HL-60/S4 treated with phorbol 12-myristate 13-acetate at 8.2 ng/mL for 4 days and 3 days (cell line): ENCODE data around the gene TGFBR3.
"Not testable (repeated sequence)": the region's sequence is repeated elsewhere in the genome, so short reads cannot be mapped to it uniquely, and the experiment has no call there.

Experiments used
- in situ Hi-C: fragments of 300-500 bp; cut with MboI; formaldehyde crosslinking; loops from 2 replicates; pipeline ENCODE4 v1.15.0; 2022; ENCODE audit warnings: low sequenced_read_pairs

The TGFBR3 gene

DNA sequence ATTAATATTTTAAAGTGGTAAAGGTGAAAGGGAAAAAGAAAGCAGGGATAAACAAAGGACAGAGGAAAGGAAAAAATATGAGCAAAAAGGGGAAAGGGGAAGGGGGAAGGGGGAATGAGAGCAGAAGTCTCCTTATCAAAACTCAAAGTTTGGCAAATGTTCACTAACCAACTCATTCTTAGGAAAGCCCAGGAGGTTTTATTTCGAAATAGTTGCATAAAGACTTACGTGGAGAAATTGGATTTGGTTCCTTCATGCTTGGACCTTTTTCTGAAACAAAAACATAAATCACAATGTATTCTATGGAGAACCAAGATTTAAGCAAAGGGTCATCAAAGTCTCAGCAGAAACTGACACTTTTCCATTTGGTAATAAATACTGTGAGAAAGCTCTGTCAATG lies 188.1 kb downstream of the TGFBR3 start:
- in situ Hi-C loops: no loop called here

- in situ Hi-C loops: no loop called here
Observed at GRCh38 chr1:91697416-91697815, 188.5 kb downstream of the TGFBR3 start.

GRCh38 chr1:91696321-91696720 lies 189.6 kb downstream of the TGFBR3 start:
- in situ Hi-C loops: no loop called here

DNA sequence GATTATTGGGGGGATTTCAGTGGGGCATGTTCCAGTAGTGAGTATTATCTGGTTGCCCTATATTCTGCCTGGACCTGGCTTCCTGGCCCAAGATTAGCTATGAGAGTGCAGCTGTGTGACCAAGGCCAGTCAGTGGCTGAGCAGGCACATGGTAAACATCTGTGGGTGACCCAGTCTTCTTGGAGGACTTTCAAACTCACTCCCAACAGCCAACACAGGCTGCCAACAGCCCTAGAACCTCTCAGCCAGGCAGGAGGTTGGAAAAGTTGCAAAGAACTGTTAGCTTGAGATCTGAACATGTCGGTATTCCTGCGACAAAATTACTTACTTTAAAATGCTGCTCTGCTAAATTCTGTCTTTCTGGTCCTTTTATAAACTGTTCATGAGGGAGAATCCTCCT lies 192.4 kb downstream of the TGFBR3 start:
- in situ Hi-C loops: no loop called here

DNA sequence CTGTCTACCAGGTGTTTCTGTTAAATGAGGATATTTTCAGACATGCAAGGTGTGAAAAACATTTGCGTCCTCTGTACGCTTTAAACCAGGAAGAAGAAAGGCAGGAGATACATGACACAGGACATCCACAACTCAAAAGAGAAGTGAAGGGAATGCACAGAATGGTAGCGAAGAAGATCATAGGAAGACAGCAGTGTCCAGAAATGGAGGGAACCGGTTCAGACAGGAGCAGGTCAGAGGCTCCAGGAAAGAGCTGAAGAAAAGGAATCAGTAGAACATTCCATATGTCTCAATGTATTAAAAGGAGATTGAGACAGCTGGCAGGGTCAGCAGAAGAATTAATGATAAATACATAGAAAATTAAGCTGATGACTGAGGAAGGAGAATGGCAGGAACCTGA lies 194.4 kb downstream of the TGFBR3 start:
- in situ Hi-C loops: no loop called here

GRCh38 chr1:91689641-91690481 lies 196.1 kb downstream of the TGFBR3 start:
- in situ Hi-C loops: no loop called here

DNA sequence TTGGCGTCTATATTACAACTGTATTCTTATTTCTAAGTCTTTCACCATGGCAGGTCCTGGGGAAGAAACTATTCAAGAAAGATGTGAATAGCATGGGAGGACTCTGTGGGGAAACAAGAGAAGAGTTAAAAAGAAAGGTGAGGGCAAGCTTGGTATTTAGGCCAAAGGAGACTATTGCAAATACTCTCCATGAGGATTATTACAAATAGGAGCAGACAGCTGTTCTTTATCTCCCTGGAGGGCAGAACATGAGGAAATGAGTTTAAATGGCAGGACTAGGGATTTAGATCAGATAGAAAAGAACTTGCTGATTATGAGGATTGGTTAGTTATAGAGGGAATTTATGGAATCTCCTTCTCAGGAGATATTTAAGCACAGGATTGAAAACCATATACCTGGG lies 198.5 kb downstream of the TGFBR3 start:
- in situ Hi-C loops: no loop called here

DNA sequence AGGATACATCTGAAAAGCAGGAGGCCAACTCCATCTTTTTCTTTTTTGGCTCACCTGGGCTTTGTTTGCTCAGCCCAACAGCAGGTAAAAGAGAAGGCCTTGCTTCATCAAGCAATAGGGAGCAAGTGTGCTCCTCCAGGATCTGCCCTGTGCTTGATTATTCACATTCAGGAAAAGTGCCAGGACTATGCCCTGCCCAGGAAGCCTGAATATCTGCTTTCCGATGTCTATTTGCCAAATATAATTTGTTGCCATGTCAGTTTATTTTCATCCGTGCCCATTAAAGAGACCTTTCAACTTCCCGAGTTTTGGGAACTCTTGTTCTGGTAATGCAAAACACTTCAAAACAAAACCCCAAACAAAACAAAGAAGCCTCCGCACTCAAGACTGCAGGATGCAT lies 200.0 kb downstream of the TGFBR3 start:
- in situ Hi-C loops: no loop called here

- in situ Hi-C loops: no loop called here
Observed at GRCh38 chr1:91684481-91685196, 201.3 kb downstream of the TGFBR3 start.

- in situ Hi-C loops: no loop called here
Observed at GRCh38 chr1:91683598-91683951, 202.4 kb downstream of the TGFBR3 start.

DNA sequence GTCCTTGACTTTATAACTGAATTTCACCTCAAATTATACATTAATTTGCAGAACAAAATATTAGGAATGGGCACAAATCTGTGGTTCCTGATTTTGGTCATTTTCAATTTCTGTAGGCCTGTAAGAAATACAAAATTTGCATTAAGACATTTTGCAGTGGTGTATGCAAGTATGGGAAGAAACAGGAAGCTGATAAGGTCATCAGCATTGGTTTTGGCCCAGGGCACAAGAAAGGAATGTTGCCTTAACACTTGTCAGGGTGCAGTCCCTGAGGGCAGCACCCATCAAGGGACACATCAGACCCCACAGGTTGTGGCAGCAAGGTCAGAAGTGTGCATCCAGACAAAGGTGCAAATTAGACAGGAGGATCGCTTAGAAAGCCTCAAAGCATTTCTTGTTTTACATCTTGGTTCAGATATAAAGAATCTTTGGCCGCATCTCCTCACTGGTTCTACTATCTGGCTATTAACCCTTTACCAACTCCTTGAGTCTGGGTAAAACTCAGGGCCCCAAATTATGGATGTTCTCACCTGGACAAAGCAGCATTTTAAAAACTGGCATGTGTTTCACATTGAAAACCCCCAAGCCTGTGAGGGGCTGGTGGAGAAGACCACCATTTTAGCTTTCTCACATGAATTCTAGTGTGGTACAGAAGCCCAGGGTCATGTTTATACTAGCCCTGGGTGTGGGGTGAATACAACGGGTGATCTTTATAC lies 202.9 kb downstream of the TGFBR3 start:
- in situ Hi-C loops: no loop called here

GRCh38 chr1:91680556-91681155 lies 205.3 kb downstream of the TGFBR3 start:
- in situ Hi-C loops: no loop called here

DNA sequence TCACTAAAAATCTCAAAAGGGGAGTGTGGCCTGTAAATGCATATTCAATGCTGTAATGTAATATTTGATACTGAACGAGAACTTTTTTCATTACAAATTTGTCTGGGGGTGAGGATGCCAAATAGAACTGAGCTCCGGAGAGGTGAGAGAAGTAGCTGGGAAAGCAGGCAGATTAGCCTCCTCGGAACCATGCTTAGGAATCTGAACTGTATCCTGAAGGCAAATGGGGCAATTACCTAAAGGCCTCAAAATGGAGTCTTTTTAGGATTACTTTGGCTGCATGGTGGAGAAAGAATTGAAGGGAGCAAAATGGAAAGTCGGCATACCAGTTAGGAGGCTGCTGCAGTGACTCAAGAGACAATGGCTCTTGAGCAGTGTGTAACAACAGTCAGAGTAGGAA lies 206.5 kb downstream of the TGFBR3 start:
- in situ Hi-C loops: no loop called here

DNA sequence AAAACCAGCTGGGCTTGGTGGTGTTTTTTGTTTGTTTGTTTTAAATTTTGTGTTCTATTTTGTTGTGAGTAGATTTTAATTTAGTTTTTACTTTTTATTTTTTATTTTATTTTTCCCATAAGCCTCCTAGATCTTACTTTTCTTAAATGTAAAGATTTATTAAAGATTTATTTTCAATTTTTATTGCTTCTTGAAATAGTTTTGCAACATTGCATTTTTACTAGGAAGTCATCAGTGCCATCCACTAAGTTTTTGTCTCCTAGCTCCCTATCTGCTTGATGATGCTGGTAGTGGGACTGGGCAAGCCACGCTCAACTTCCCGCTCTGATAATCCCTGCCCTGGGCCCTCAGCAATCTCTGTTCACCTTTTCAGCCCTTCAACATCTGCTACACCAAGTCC lies 209.9 kb downstream of the TGFBR3 start:
- in situ Hi-C loops: no loop called here

DNA sequence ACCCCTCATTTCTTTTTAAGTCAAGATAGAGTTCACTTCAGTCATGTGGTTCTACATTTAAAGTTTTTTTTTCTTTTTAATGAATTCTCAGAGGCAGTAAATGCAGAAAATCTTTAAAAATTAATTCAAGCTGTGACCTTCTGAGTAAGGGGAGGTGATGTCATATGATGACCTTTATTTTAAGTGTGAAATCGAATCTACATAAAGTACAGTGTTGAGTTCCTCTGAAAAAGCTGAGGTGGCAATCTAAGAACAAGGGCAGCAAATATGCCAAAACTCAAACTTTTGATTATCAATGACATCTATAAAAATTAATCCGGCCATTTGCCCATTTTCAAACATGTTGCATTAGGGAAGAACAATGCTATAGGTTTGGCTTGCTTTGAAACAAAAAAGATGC lies 211.8 kb downstream of the TGFBR3 start:
- in situ Hi-C loops: no loop called here

GRCh38 chr1:91673613-91674012 lies 212.3 kb downstream of the TGFBR3 start:
- in situ Hi-C loops: no loop called here

DNA sequence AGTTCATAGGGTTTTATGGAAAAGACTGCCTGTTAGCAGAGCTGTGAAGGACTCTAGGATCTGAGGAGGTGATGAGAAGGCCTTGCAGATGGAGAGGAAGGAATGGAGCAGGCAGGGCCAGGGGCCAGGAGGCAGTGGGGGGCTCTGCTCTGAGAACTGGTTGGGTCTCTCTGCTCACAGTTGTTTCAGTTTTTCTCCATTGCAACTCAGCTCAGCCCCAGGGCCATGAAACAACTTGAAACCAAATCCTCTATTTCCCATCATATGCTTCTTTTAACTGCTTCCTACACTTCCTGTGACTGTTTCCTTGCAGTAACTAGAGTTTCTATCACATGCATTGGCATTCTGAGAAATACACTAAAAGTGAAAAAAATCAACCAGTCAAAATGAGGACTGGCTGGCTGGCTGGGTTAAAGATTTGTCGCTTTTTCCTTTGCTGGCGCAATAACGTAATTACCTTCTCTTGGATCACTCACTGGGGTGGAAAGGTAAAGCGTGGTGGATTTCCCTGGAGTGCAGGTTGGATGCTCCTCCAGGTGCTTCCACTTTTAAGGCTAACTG lies 213.3 kb downstream of the TGFBR3 start:
- in situ Hi-C loops: no loop called here

DNA sequence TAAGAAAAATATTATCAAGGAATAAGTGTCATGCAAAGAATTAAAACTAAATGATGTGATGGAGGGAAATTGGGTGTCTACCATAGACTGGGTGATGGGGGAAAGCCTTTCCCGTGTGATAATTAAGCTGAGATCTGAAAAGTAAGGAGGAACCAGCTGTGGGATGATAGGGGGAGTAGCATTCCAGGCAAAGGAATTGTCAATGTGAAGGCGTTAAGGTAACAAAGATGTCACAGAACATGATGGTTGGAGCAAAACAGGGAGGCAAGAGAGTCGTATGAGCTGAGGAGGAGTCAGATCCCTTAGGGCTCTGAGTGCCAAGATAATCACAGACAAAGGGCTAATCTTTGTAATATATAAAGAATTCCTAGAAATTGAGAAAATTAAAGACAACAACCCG lies 215.2 kb downstream of the TGFBR3 start:
- in situ Hi-C loops: no loop called here

- in situ Hi-C loops: no loop called here
Observed at GRCh38 chr1:91669584-91670350, 216.2 kb downstream of the TGFBR3 start.

DNA sequence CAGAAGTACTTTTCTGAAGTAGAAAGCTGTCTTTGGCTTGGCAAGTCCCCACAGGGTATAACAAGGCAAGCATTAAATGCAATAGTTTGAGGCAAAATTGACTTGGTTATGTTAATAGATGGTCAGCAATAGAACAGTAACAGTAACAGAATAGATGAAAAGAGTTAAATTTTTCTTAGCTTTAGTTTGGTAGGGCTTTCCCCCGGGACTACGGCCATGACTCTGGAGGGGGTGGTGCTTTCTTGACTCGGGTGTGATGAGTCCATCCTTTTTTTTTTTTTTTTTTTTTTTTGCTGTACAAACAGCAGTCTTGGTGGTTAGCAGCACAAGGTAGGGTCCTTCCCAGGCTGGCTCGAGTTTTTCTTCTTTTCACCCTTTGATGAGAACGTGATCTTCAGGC lies 219.3 kb downstream of the TGFBR3 start:
- in situ Hi-C loops: not testable (repeated sequence)
